RWPE1 (cell line): ENCODE results near the gene NAGA.

Source experiments
- CTCF ChIA-PET: fragments of 350-600 bp; sonication (Branson Sonifier 250); formaldehyde crosslinking; extraction: SDS; loops from one replicate; lab custom pipeline; 2021; lab: Yijun Ruan, JAX
- POLR2A ChIA-PET: fragments of 400-600 bp; formaldehyde crosslinking; extraction: SDS; loops from one replicate; lab custom pipeline; 2020; ENCODE audit warnings: antibody characterized with exemption; ENCODE audit not compliant: low non-redundant PET; lab: Yijun Ruan, JAX
- DNase-seq: peaks from one replicate; pipeline ENCODE4 v3.0.0; 2012; ENCODE audit warnings: low spot score
- H3K27ac ChIP-seq: fragments of 450-650 bp; 2 replicates; pipeline ENCODE4 v1.5.1; 2017
- CTCF ChIP-seq: fragments of 450-650 bp; conservative IDR thresholded peaks from 2 replicates; pipeline ENCODE4 v1.5.1; 2017; ENCODE audit warnings: low read depth, mild to moderate bottlenecking

Gene NAGA

GRCh38 chr22:42080287-42080686, 9.7 kb upstream of the NAGA start:
- TF ChIP-seq CTCF: no peak
- H3K27ac ChIP-seq: peak overlapping the region; percentile 90
- CTCF ChIA-PET: interaction anchor here (0.6 to 1.0 kb wide), 2 partner anchors 10 to 129 kb away, joined by 3 to 4 read pairs; partner anchors contain the start of gene NDUFA6
- POLR2A ChIA-PET: no interaction called here
- DNase-seq: no peak

- ChIA-PET POLR2A (no interaction called here), CTCF (interaction anchor here (0.6 to 1.0 kb wide), 4 partner anchors 11 to 208 kb away, joined by 3 to 4 read pairs (median 3); partner anchors contain the start of gene NDUFA6)
- H3K27ac ChIP-seq: peak within 1 kb of the TSS; percentile 90
- no peak for TF ChIP-seq CTCF
- DNase-seq: peak; percentile 100
These were observed 9.0 kb upstream of the NAGA start, which contains the start of gene SMDT1 for GRCh38 chr22:42079319-42080251. Gene SMDT1, plus strand, starts transcription at chr22:42079700. Its CDS starts 69 bp downstream, at chr22:42079769.

GRCh38 chr22:42078469-42079318, 8.1 kb upstream of the NAGA start:
- no peak for DNase-seq
- ChIA-PET CTCF (interaction anchor here (0.7 to 0.9 kb wide), 2 partner anchors 11 to 207 kb away, joined by 3 read pairs; partner anchors contain the start of gene NDUFA6), POLR2A (no interaction called here)
- no peak for TF ChIP-seq CTCF
- peak overlapping the region; percentile 90 for H3K27ac ChIP-seq

- ChIA-PET POLR2A (no interaction called here), CTCF (no interaction called here)
- peak overlapping the region; percentile 90 for H3K27ac ChIP-seq
- no peak for TF ChIP-seq CTCF
- no peak for DNase-seq
These were observed 7.0 kb upstream of the NAGA start for GRCh38 chr22:42077486-42078125.

GRCh38 chr22:42076764-42077485, 6.3 kb upstream of the NAGA start:
- POLR2A ChIA-PET: no interaction called here
- H3K27ac ChIP-seq: peak overlapping the region; percentile 90; the same call in 1 of the 2 replicates
- CTCF ChIA-PET: no interaction called here
- DNase-seq: no peak
- TF ChIP-seq CTCF: no peak
